Stimulated activated CD4-positive, alpha-beta T cell treated with anti-CD3 and anti-CD28 coated beads, Interleukin-4, amount 100 ng/mL, for 4 hours (primary cell): ENCODE measurements around the gene NCKAP5.
"Not testable (repeated sequence)": the region's sequence is repeated elsewhere in the genome, so short reads cannot be mapped to it uniquely, and the experiment has no call there.

ENCODE experiments used
- DNase-seq, 2 experiments: peaks; one replicate each; pipeline ENCODE4 v3.0.0-alpha.2; 2020

Gene NCKAP5

GRCh38 chr2:133521146-133521745, 47.0 kb downstream of the NCKAP5 start:
- no peak for DNase-seq

GRCh38 chr2:133519677-133520076, 48.6 kb downstream of the NCKAP5 start:
- DNase-seq, result not testable (repeated sequence)

- DNase-seq, result no peak
These were observed 49.4 kb downstream of the NCKAP5 start for GRCh38 chr2:133518700-133519344.

- DNase-seq, result no peak
These were observed 50.4 kb downstream of the NCKAP5 start for GRCh38 chr2:133517876-133518275.

GRCh38 chr2:133516405-133517026, 51.7 kb downstream of the NCKAP5 start:
- no peak for DNase-seq

- no peak for DNase-seq
These were observed 53.0 kb downstream of the NCKAP5 start for GRCh38 chr2:133515271-133515670.

GRCh38 chr2:133513893-133514292, 54.4 kb downstream of the NCKAP5 start:
- DNase-seq, result no peak

- no peak for DNase-seq
These were observed 56.1 kb downstream of the NCKAP5 start for GRCh38 chr2:133512121-133512520.

- no peak for DNase-seq
These were observed 56.6 kb downstream of the NCKAP5 start for GRCh38 chr2:133511679-133512078.

GRCh38 chr2:133509777-133510176, 58.5 kb downstream of the NCKAP5 start:
- no peak for DNase-seq

GRCh38 chr2:133508546-133509165, 59.6 kb downstream of the NCKAP5 start:
- DNase-seq, result no peak

- no peak for DNase-seq
These were observed 61.3 kb downstream of the NCKAP5 start for GRCh38 chr2:133506996-133507395.

- DNase-seq, result no peak
These were observed 63.4 kb downstream of the NCKAP5 start for GRCh38 chr2:133504566-133505505.

GRCh38 chr2:133503927-133504326, 64.3 kb downstream of the NCKAP5 start:
- DNase-seq, result no peak

GRCh38 chr2:133503323-133503722, 64.9 kb downstream of the NCKAP5 start:
- no peak for DNase-seq

GRCh38 chr2:133502678-133503077, 65.6 kb downstream of the NCKAP5 start:
- DNase-seq, result no peak

- no peak for DNase-seq
These were observed 67.3 kb downstream of the NCKAP5 start for GRCh38 chr2:133500917-133501316.

GRCh38 chr2:133498662-133499585, 69.3 kb downstream of the NCKAP5 start:
- DNase-seq, result no peak

GRCh38 chr2:133497951-133498565, 70.2 kb downstream of the NCKAP5 start:
- DNase-seq, result no peak

GRCh38 chr2:133497270-133497893, 70.9 kb downstream of the NCKAP5 start:
- no peak for DNase-seq
